Natural killer cell (primary cell): ENCODE results near the gene MAF. TPM values are rescaled to one million over a fixed set of nuclear protein-coding genes. Genes with fewer than 3 reads are reported as not detected.

Experiments
- ATAC-seq, 3 donors: fragments of 150-1000 bp in 2 of 3; fragments of 200-7000 bp in 1 of 3; cut with Tn5 transposase; 1 replicate in 1 of 3; 2 replicates in 2 of 3; pipeline ENCODE4 v1.10.0; 2021; ENCODE audit warnings: mild to moderate bottlenecking in 2 of 3, moderate library complexity in 2 of 3
- DNase-seq, 2 donors: peaks; one replicate each; pipeline versions ENCODE4 v3.0.0 to v3.0.0-alpha.2; 2013 to 2021; ENCODE audit warnings: mixed read lengths in 1 of 2
- H3K27ac ChIP-seq: one replicate; pipeline ENCODE4 v1.5.1; 2013; ENCODE audit warnings: mild to moderate bottlenecking, low read length
- H3K27me3 ChIP-seq: one replicate; pipeline ENCODE4 v1.6.1; 2013; ENCODE audit warnings: low read length; ENCODE audit not compliant: control insufficient read depth, insufficient read depth
- H3K36me3 ChIP-seq: one replicate; pipeline ENCODE4 v1.6.1; 2013; ENCODE audit warnings: low read length; ENCODE audit not compliant: control insufficient read depth, insufficient read depth
- H3K4me1 ChIP-seq: one replicate; pipeline ENCODE4 v1.6.1; 2013; ENCODE audit warnings: low read length; ENCODE audit not compliant: control insufficient read depth, insufficient read depth
- H3K4me3 ChIP-seq: one replicate; pipeline ENCODE4 v1.5.1; 2013; ENCODE audit warnings: low read length
- H3K9me3 ChIP-seq: one replicate; pipeline ENCODE4 v1.6.1; 2013; ENCODE audit warnings: low read length; ENCODE audit not compliant: control insufficient read depth, insufficient read depth
- H3K27ac Mint-ChIP-seq, 2 donors: one replicate each; pipeline ENCODE4 v1.8.0; 2022; ENCODE audit warnings: mild to moderate bottlenecking in 2 of 2, mixed read lengths in 2 of 2, moderate library complexity in 1 of 2
- H3K27me3 Mint-ChIP-seq, 2 donors: one replicate each; pipeline ENCODE4 v1.8.0; 2022; ENCODE audit warnings: low read depth in 2 of 2, mixed read lengths in 2 of 2
- H3K36me3 Mint-ChIP-seq: one replicate; pipeline ENCODE4 v1.8.0; 2022; ENCODE audit warnings: mixed read lengths
- H3K4me1 Mint-ChIP-seq, 2 donors: one replicate each; pipeline ENCODE4 v1.8.0; 2022; ENCODE audit warnings: mixed read lengths in 2 of 2
- H3K4me3 Mint-ChIP-seq: one replicate; pipeline ENCODE4 v1.8.0; 2022; ENCODE audit warnings: mild to moderate bottlenecking, moderate library complexity, mixed read lengths
- H3K9me3 Mint-ChIP-seq, 2 donors: one replicate each; pipeline ENCODE4 v1.8.0; 2022; ENCODE audit warnings: mixed read lengths in 2 of 2
- WGBS: methylation state at CpG from one replicate; pipeline ENCODE4 v1.1.7; 2013; ENCODE audit warnings: missing lambda C conversion rate; ENCODE audit not compliant: insufficient coverage; 5-methylcytosine and 5-hydroxymethylcytosine counted together
- intact Hi-C: fragments of 100-400 bp; cut with micrococcal nuclease; formaldehyde crosslinking; loops from one replicate; pipeline ENCODE4 v1.14.2; 2022
- total RNA-seq, 4 donors: library from RNA; stranded (reverse); fragments of 120-200 nt in 1 of 4; gene quantifications; one replicate each; pipeline versions ENCODE4 v1.2.3 to v1.2.4, GENCODE V29; 2013 to 2022
- TF ChIP-seq, protein P1 (sequence below): fragments of 200-600 bp; IDR thresholded peaks from one replicate; pipeline ENCODE4 v1.8.0; 2022; ENCODE audit warnings: antibody characterized with exemption

The MAF gene
- total RNA-seq = 10 to 100 TPM; 24.0 to 50.1 (median 27.1) TPM
- 17.1 TPM for total RNA-seq (2013)

DNA sequence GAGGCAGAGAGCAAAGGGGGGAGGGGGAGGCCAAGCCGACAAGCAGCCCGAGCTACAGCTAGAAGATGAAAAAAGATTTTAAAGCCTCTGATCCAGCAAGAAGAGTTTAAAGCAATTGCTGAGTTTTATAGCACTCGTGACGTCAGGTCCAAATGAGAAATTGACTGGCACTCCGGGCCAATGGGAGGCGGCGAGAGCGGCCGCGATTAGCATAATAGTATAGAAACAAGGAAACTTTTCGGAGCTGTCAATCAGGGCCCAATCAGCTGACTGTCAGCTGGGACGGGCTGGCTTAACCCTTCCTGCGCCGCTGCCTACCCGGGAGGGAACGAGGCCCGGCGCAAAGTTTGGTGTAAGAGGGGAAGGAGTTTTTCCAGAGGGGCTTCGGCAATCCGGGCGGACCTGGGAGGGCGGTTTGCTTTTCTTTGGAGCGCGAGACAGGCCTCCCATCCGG is at the start of gene MAF:
MAF (minus strand) TSS at position 100 of the 454 bp plus-strand sequence. CDS start 835 bp downstream, outside the sequence.
- H3K9me3 ChIP-seq = no peaks in the 10 kb centered on the region
- Mint-ChIP-seq H3K27me3 (peaks cover 0 to 13% of the 10 kb centered on the region in 2 donors), H3K9me3 (no peaks in the 10 kb centered on the region), H3K4me1 (peaks cover 40 to 43% of the 10 kb centered on the region in 2 donors), H3K27ac (peak within 1 kb of the TSS; percentile 89 to 96), H3K36me3 (no peaks in the 10 kb centered on the region), H3K4me3 (peak within 1 kb of the TSS; percentile 99)
- TF ChIP-seq, protein P1, sequence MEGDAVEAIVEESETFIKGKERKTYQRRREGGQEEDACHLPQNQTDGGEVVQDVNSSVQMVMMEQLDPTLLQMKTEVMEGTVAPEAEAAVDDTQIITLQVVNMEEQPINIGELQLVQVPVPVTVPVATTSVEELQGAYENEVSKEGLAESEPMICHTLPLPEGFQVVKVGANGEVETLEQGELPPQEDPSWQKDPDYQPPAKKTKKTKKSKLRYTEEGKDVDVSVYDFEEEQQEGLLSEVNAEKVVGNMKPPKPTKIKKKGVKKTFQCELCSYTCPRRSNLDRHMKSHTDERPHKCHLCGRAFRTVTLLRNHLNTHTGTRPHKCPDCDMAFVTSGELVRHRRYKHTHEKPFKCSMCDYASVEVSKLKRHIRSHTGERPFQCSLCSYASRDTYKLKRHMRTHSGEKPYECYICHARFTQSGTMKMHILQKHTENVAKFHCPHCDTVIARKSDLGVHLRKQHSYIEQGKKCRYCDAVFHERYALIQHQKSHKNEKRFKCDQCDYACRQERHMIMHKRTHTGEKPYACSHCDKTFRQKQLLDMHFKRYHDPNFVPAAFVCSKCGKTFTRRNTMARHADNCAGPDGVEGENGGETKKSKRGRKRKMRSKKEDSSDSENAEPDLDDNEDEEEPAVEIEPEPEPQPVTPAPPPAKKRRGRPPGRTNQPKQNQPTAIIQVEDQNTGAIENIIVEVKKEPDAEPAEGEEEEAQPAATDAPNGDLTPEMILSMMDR = no peak
- under 1% methylated on average over 25 of the region's 25 CpGs for WGBS
- ATAC-seq (peak; percentile 76 to 91 (median 83)), DNase-seq (peak; percentile 82 to 94)
- intact Hi-C loops = loop anchor here (1.0 to 10.0 kb wide), 7 partner anchors 216 to 1466 kb away; no protein-coding TSS in a partner anchor
- H3K27ac ChIP-seq = peak within 1 kb of the TSS; percentile 62
- H3K36me3 ChIP-seq = no peaks in the 10 kb centered on the region
- no peaks in the 10 kb centered on the region for H3K27me3 ChIP-seq
- H3K4me3 ChIP-seq = peak within 1 kb of the TSS; percentile 74
- H3K4me1 ChIP-seq = peaks cover 26% of the 10 kb centered on the region

DNA sequence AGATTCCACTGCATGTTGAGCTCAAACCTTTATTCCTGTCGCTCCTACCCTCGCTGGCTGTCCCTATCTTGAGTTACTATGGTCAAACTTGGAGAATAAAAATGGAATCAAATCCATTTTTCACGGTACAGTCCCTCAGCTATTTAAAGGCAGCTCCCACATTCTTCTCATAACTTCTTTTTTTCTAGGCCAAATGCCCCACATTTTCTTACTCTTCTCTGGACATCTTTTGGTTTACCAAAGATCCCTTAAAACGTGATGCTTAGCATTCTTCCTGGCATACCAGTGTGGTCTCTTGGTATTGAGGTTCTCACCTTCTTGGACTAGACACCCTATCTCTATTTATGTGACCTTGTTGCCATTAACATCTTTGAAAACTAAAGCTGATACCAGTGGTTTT is 48.3 kb upstream of the MAF start:
- Mint-ChIP-seq H3K4me3 (no peak overlapping the region), H3K27ac (no peak overlapping the region)
- 76% methylated on average over 4 of the region's 4 CpGs for WGBS

DNA sequence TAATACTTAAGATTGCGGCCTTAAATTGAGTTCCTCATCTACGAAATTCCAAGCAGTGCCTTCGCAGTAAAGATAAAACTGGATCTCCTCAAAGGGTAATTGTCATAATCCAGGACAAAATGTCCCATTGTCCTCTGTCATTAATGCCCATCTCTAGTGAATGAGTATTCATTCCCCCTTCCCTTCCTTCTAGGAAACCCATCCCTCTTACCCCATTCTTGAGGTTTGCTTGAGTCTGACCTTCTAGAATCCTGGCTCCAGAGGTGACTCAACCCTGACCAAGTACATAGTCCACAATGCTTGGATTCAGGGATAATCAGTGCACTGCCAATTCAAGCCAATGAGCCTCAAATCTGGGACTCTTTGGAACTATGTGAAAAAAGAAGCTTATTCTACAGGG is 47.0 kb upstream of the MAF start:
- 92% methylated on average over 3 of the region's 3 CpGs for WGBS
- Histone ChIP-seq H3K27me3 (no peaks in the 10 kb centered on the region), H3K36me3 (no peaks in the 10 kb centered on the region), H3K4me3 (no peak overlapping the region), H3K4me1 (peaks cover 3% of the 10 kb centered on the region), H3K27ac (no peak overlapping the region), H3K9me3 (no peaks in the 10 kb centered on the region)
- Mint-ChIP-seq H3K27ac (no peak overlapping the region), H3K4me1 (peaks cover 6% of the 10 kb centered on the region in 2 donors), H3K36me3 (no peaks in the 10 kb centered on the region), H3K27me3 (peaks cover 6 to 12% of the 10 kb centered on the region in 2 donors), H3K4me3 (no peak overlapping the region), H3K9me3 (no peaks in the 10 kb centered on the region)
- no peak for DNase-seq
- TF ChIP-seq, protein P1 = no peak
- no peak for ATAC-seq
- intact Hi-C loops = no loop called here

More for the DNA sequence above, 48.3 kb upstream of the MAF start:
- no peak for DNase-seq
- Mint-ChIP-seq H3K9me3 (no peaks in the 10 kb centered on the region), H3K4me1 (no peaks in the 10 kb centered on the region), H3K27me3 (peaks cover 3 to 7% of the 10 kb centered on the region in 2 donors), H3K36me3 (no peaks in the 10 kb centered on the region)
- no peaks in the 10 kb centered on the region for H3K36me3 ChIP-seq
- H3K4me3 ChIP-seq = no peak overlapping the region
- H3K4me1 ChIP-seq = no peaks in the 10 kb centered on the region
- ATAC-seq = no peak
- no peaks in the 10 kb centered on the region for H3K27me3 ChIP-seq
- H3K9me3 ChIP-seq = no peaks in the 10 kb centered on the region
- no peak overlapping the region for H3K27ac ChIP-seq
- TF ChIP-seq, protein P1 = no peak
- intact Hi-C loops = no loop called here

DNA sequence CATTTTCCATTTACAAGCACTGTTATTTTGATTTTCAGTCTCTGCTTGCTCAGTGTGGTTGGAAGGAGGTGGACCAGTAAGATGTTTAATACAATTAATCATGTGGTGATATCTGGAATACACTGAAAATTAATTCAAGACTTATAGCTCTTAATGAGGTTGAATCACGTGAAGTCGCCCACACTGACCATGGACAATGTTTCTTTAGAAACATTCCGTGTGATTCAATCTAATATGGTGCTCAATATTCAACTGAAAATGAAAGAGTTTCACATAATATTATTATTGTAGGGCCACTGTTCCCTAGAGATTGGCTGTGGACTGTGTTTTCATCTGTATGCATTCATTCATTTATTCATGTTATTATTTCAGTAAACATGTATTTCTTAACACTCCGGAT is 45.2 kb upstream of the MAF start:
- H3K27me3 Mint-ChIP-seq = peaks cover 7 to 12% of the 10 kb centered on the region in 2 donors
- H3K4me1 Mint-ChIP-seq = peaks cover 22% of the 10 kb centered on the region in 2 donors
- no peaks in the 10 kb centered on the region for H3K27me3 ChIP-seq

More for the DNA sequence above, 45.2 kb upstream of the MAF start:
- TF ChIP-seq, protein P1 = no peak
- H3K27ac ChIP-seq = no peak overlapping the region
- no peak overlapping the region for H3K27ac Mint-ChIP-seq
- WGBS = 94% methylated on average over 2 of the region's 4 CpGs
- H3K36me3 ChIP-seq = no peaks in the 10 kb centered on the region
- no peaks in the 10 kb centered on the region for H3K9me3 Mint-ChIP-seq
- no peak for ATAC-seq
- H3K9me3 ChIP-seq = no peaks in the 10 kb centered on the region
- intact Hi-C loops = no loop called here
- no peak for DNase-seq
- no peaks in the 10 kb centered on the region for H3K36me3 Mint-ChIP-seq
- no peak overlapping the region for H3K4me3 ChIP-seq
- no peak overlapping the region for H3K4me3 Mint-ChIP-seq
- peaks cover 12% of the 10 kb centered on the region for H3K4me1 ChIP-seq
